ENCODE data around the gene RHNO1. TPM values are rescaled to one million over a fixed set of nuclear protein-coding genes. Genes with fewer than 3 reads are reported as not detected.

The RHNO1 gene
- total RNA-seq, 2 donors from 2014 or later: 26.5 to 29.1 TPM

- Histone ChIP-seq H3K36me3 (no peaks in the 10 kb centered on the region), H3K27me3 (replicated peaks; ENCODE audit: insufficient read depth) (no peaks in the 10 kb centered on the region), H3K4me3 (peak within 1 kb of the TSS; percentile 60 to 79), H3K9me3 (no peaks in the 10 kb centered on the region), H3K27ac (peak within 1 kb of the TSS; percentile 91 to 95), H3K4me1 (replicated peaks) (no peaks in the 10 kb centered on the region)
- DNase-seq (ENCODE audit: low spot score): peak; percentile 99
- intact Hi-C loops (cut with DNase I): no loop called here
- under 1% methylated on average over 61 of the region's 83 CpGs for WGBS
- TF ChIP-seq POLR2AphosphoS5 (IDR thresholded peaks at IDR 0.05) (peak; percentile 98), POLR2A (IDR thresholded peaks at IDR 0.05) (peak; percentile 93), CTCF (IDR thresholded peaks at IDR 0.05) (no peak)
Measured at GRCh38 chr12:2890388-2891239, 13.6 kb downstream of the RHNO1 start, which contains the start of gene TULP3. TULP3 (plus strand) TSS chr12:2890891; CDS start chr12:2890948, 57 bp downstream.

GRCh38 chr12:2891240-2892053 is 14.4 kb downstream of the RHNO1 start:
- Histone ChIP-seq H3K36me3 (no peaks in the 10 kb centered on the region), H3K27ac (peak overlapping the region; percentile 91 to 95), H3K27me3 (replicated peaks; ENCODE audit: insufficient read depth) (no peaks in the 10 kb centered on the region), H3K4me3 (peak overlapping the region; percentile 60 to 79), H3K4me1 (replicated peaks) (no peaks in the 10 kb centered on the region), H3K9me3 (no peaks in the 10 kb centered on the region)
- intact Hi-C loops (cut with DNase I): no loop called here
- DNase-seq (ENCODE audit: low spot score): peak; percentile 30
- TF ChIP-seq POLR2AphosphoS5 (IDR thresholded peaks at IDR 0.05): no peak
- no peak for TF ChIP-seq CTCF (IDR thresholded peaks at IDR 0.05)
- TF ChIP-seq POLR2A (IDR thresholded peaks at IDR 0.05): no peak
- 20% methylated on average over 42 of the region's 42 CpGs for WGBS

DNA sequence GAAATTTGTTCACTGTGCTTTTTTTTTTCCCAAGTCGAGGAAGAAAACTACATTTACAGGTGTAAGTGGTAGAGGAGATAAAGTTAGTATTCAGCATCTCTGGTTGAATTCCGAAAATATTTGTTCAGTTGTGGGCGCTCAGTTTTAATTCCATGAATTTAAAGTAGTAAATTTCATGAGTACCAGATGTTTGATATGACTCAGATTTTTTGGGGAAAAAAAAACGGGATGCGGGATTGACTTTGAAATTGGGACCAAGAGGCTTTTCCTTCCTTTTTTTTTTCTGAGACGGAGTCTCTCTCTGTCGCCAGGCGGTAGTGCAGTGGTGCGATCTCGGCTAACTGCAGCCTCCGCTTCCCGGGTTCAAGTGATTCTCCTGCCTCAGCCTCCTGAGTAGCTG is 15.2 kb downstream of the RHNO1 start:
- Histone ChIP-seq H3K27ac (no peak overlapping the region), H3K4me3 (no peak overlapping the region), H3K9me3 (no peaks in the 10 kb centered on the region), H3K36me3 (no peaks in the 10 kb centered on the region), H3K27me3 (replicated peaks; ENCODE audit: insufficient read depth) (no peaks in the 10 kb centered on the region), H3K4me1 (replicated peaks) (no peaks in the 10 kb centered on the region)
- DNase-seq (ENCODE audit: low spot score): no peak
- WGBS: 73% methylated on average over 12 of the region's 12 CpGs
- intact Hi-C loops (cut with DNase I): no loop called here
- TF ChIP-seq POLR2AphosphoS5 (IDR thresholded peaks at IDR 0.05): no peak
- no peak for TF ChIP-seq POLR2A (IDR thresholded peaks at IDR 0.05)
- no peak for TF ChIP-seq CTCF (IDR thresholded peaks at IDR 0.05)

DNA sequence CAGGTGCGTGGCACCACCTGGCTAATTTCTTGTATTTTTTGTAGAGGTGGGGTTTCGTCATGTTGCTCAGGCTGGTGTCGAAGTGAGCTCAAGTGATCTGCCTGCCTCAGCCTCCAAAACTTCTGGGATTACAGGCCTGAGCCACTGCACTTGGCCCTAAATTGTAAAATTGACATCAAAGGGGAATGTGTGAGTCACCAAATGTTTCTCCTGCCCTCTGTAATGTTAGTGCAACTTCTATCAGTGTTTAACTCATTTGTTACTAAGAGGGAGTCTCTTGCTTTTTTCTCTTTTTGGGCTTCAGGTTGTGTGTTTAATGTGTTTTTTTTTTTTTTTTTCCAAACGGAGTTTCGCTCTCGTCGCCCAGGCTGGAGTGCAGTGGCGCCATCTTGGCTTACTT is 16.0 kb downstream of the RHNO1 start:
- WGBS: 63% methylated on average over 8 of the region's 8 CpGs

More for the DNA sequence above, 16.0 kb downstream of the RHNO1 start:
- TF ChIP-seq CTCF (IDR thresholded peaks at IDR 0.05): no peak
- TF ChIP-seq POLR2A (IDR thresholded peaks at IDR 0.05): no peak
- no peak for TF ChIP-seq POLR2AphosphoS5 (IDR thresholded peaks at IDR 0.05)
- Histone ChIP-seq H3K4me3 (no peak overlapping the region), H3K36me3 (no peaks in the 10 kb centered on the region), H3K4me1 (replicated peaks) (no peaks in the 10 kb centered on the region), H3K9me3 (no peaks in the 10 kb centered on the region), H3K27me3 (replicated peaks; ENCODE audit: insufficient read depth) (no peaks in the 10 kb centered on the region), H3K27ac (no peak overlapping the region)
- intact Hi-C loops (cut with DNase I): no loop called here
- DNase-seq (ENCODE audit: low spot score): no peak

All from prostate gland (tissue), 2 donors.